Measurements from ENCODE around the gene CARMIL3. TPM values are rescaled to one million over a fixed set of nuclear protein-coding genes. Genes with fewer than 3 reads are reported as not detected.

Gene CARMIL3
- total RNA-seq, 2 experiments from 2014 or later = 0.21 to 0.32 TPM

- BruUV-seq (replicated peaks) = no TSS peak
- DNase-seq (ENCODE audit: low spot score) = no peak
- intact Hi-C loops (cut with micrococcal nuclease; ENCODE audit: unreplicated experiment) = no loop called here
- CTCF ChIA-PET (ENCODE audit: unreplicated experiment) = interaction anchor here (0.6 kb wide), 1 partner anchor 8 kb away, joined by 3 read pairs; no protein-coding TSS in a partner anchor
- Histone ChIP-seq H2AFZ (ENCODE audit: low read length) (no peak overlapping the region), H3K9me3 (ENCODE audit: low read length) (no peaks in the 10 kb centered on the region), H3K4me3 (ENCODE audit: low read depth, low read length, poor library complexity, severe bottlenecking) (no peak overlapping the region), H3K4me1 (ENCODE audit: insufficient read depth, low read length, poor library complexity, severe bottlenecking) (no peaks in the 10 kb centered on the region), H3K4me2 (ENCODE audit: low read length) (no peak overlapping the region), H3K79me2 (ENCODE audit: insufficient read depth, low read depth, low read length) (no peaks in the 10 kb centered on the region), H3K36me3 (ENCODE audit: insufficient read depth, low read length) (no peaks in the 10 kb centered on the region), H4K20me1 (ENCODE audit: insufficient read depth, low read length) (no peaks in the 10 kb centered on the region), H3K27ac (ENCODE audit: low read depth, low read length, poor library complexity, severe bottlenecking) (no peak overlapping the region), H3K9me2 (ENCODE audit: insufficient read depth, low read length) (no peaks in the 10 kb centered on the region)
- POLR2A ChIA-PET = interaction anchor here (1.0 kb wide), 1 partner anchor 15 kb away, joined by 4 read pairs; no protein-coding TSS in a partner anchor
- TF ChIP-seq CTCF (conservative IDR thresholded peaks at IDR 0.05; ENCODE audit: low read length) (no peak), EZH2phosphoT487 (IDR thresholded peaks at IDR 0.05; ENCODE audit: borderline replicate concordance, low read depth, low read length) (no peak)
These were observed 15.6 kb downstream of the CARMIL3 start for GRCh38 chr14:24067133-24068082.

GRCh38 chr14:24068711-24069410, 17.1 kb downstream of the CARMIL3 start:
- Histone ChIP-seq H3K4me3 (ENCODE audit: low read depth, low read length, poor library complexity, severe bottlenecking) (no peak overlapping the region), H3K79me2 (ENCODE audit: insufficient read depth, low read depth, low read length) (no peaks in the 10 kb centered on the region), H3K36me3 (ENCODE audit: insufficient read depth, low read length) (no peaks in the 10 kb centered on the region), H3K4me1 (ENCODE audit: insufficient read depth, low read length, poor library complexity, severe bottlenecking) (no peaks in the 10 kb centered on the region), H4K20me1 (ENCODE audit: insufficient read depth, low read length) (no peaks in the 10 kb centered on the region), H2AFZ (ENCODE audit: low read length) (no peak overlapping the region), H3K4me2 (ENCODE audit: low read length) (no peak overlapping the region), H3K9me3 (ENCODE audit: low read length) (no peaks in the 10 kb centered on the region), H3K9me2 (ENCODE audit: insufficient read depth, low read length) (no peaks in the 10 kb centered on the region), H3K27ac (ENCODE audit: low read depth, low read length, poor library complexity, severe bottlenecking) (no peak overlapping the region)
- no TSS peak for BruUV-seq (replicated peaks)
- ChIA-PET POLR2A (no interaction called here), CTCF (ENCODE audit: unreplicated experiment) (interaction anchor here (1.2 kb wide), 1 partner anchor 8 kb away, joined by 3 read pairs; no protein-coding TSS in a partner anchor)
- intact Hi-C loops (cut with micrococcal nuclease; ENCODE audit: unreplicated experiment) = no loop called here
- no peak for TF ChIP-seq CTCF (conservative IDR thresholded peaks at IDR 0.05; ENCODE audit: low read length)
- TF ChIP-seq EZH2phosphoT487 (IDR thresholded peaks at IDR 0.05; ENCODE audit: borderline replicate concordance, low read depth, low read length) = no peak
- DNase-seq (ENCODE audit: low spot score) = no peak

Measured in OCI-LY7 (cell line).